HepG2 (cell line): Measurements from ENCODE around the gene AGAP1. TPM values are rescaled to one million over a fixed set of nuclear protein-coding genes. Genes with fewer than 3 reads are reported as not detected.

Experiments
- FOXA1 ChIP-seq, 2 experiments: fragments of 450-650 bp in 1 of 2; sonication (generic) in 1 of 2; formaldehyde crosslinking in 1 of 2; IDR thresholded peaks; 2 replicates each; pipeline versions ENCODE4 v1.4.0 to v1.6.1; 2016 to 2020; ENCODE audit warnings: missing genetic modification reagents in 1 of 2
- FOXA3 ChIP-seq: IDR thresholded peaks from 2 replicates; pipeline ENCODE4 v1.6.1; 2016; ENCODE audit warnings: missing genetic modification reagents, missing compliant biosample characterization
- FOXP1 ChIP-seq, 2 experiments: fragments of 450-650 bp in 1 of 2; IDR thresholded peaks; 2 replicates each; pipeline ENCODE4 v1.6.1; 2017 to 2018; ENCODE audit warnings: antibody characterized with exemption in 1 of 2
- HNF4A ChIP-seq: sonication (generic); formaldehyde crosslinking; IDR thresholded peaks from 2 replicates; pipeline ENCODE4 v1.4.0; 2020; ENCODE audit warnings: missing genetic modification reagents
- HNF4G ChIP-seq, 2 experiments: sonication (generic) in 1 of 2; formaldehyde crosslinking in 1 of 2; IDR thresholded peaks; 2 replicates each; pipeline versions ENCODE4 v1.4.0 to v1.6.1; 2011 to 2020; ENCODE audit warnings: borderline replicate concordance in 2 of 2, low read depth in 2 of 2, mild to moderate bottlenecking in 2 of 2, low read length in 1 of 2, missing genetic modification reagents in 1 of 2, moderate library complexity in 1 of 2
- NCOA2 ChIP-seq: sonication (generic); formaldehyde crosslinking; IDR thresholded peaks from 2 replicates; pipeline ENCODE4 v1.8.0; 2022; ENCODE audit warnings: inconsistent platforms
- REXO4 ChIP-seq: sonication (generic); formaldehyde crosslinking; IDR thresholded peaks from 2 replicates; pipeline ENCODE4 v1.8.0; 2022; ENCODE audit warnings: missing genetic modification reagents, mild to moderate bottlenecking, borderline replicate concordance
- RXRA ChIP-seq: sonication (generic); formaldehyde crosslinking; IDR thresholded peaks from 2 replicates; pipeline ENCODE4 v1.5.1; 2020; ENCODE audit warnings: missing genetic modification reagents
- RXRB ChIP-seq: IDR thresholded peaks from 2 replicates; pipeline ENCODE4 v1.6.1; 2016; ENCODE audit warnings: borderline replicate concordance, missing genetic modification reagents, missing compliant biosample characterization
- ZNF180 ChIP-seq: sonication (generic); formaldehyde crosslinking; IDR thresholded peaks from 2 replicates; pipeline ENCODE4 v1.4.0; 2020; ENCODE audit warnings: low read depth, missing genetic modification reagents, borderline replicate concordance
- ZNF564 ChIP-seq: sonication (generic); formaldehyde crosslinking; IDR thresholded peaks from 2 replicates; pipeline ENCODE4 v1.8.1; 2023; ENCODE audit warnings: mild to moderate bottlenecking, missing genetic modification reagents
- polyA plus RNA-seq, 8 experiments: library from polyadenylated mRNA; depleted of rRNA in 3 of 8; stranded (reverse) in 7 of 8; unstranded in 1 of 8; fragments of >200 nt; fragmentation: Illumina TruSeq in 4 of 8; extraction: Trizol in 4 of 8; gene quantifications; 2 replicates each; pipeline versions ENCODE4 v1.2.1 to v1.2.3, GENCODE V29; 2011 to 2016; ENCODE audit warnings: low read depth in 4 of 8, missing spikeins in 1 of 8, mixed read lengths in 1 of 8; ENCODE audit not compliant: insufficient read depth in 1 of 8
- total RNA-seq, 5 experiments: library from RNA; depleted of rRNA; stranded (reverse); fragments of >200 nt; fragmentation: Illumina TruSeq; extraction: Trizol; gene quantifications; 2 replicates each; pipeline ENCODE4 v1.2.3, GENCODE V29; 2016; ENCODE audit warnings: low read depth in 1 of 5
- TF ChIP-seq, protein P1 (sequence below): sonication (generic); formaldehyde crosslinking; IDR thresholded peaks from 2 replicates; pipeline ENCODE4 v1.4.0; 2020; ENCODE audit warnings: mild to moderate bottlenecking, missing genetic modification reagents, borderline replicate concordance
- TF ChIP-seq, protein P2 (sequence below): sonication (generic); formaldehyde crosslinking; IDR thresholded peaks from 2 replicates; pipeline ENCODE4 v1.8.0; 2023; ENCODE audit warnings: mild to moderate bottlenecking, missing genetic modification reagents
- TF ChIP-seq, protein P3 (sequence below): sonication (generic); formaldehyde crosslinking; IDR thresholded peaks from 2 replicates; pipeline ENCODE4; 2020; ENCODE audit warnings: missing genetic modification reagents, mild to moderate bottlenecking, borderline replicate concordance
- TF ChIP-seq, protein P4 (sequence below): sonication (generic); formaldehyde crosslinking; IDR thresholded peaks from 2 replicates; pipeline ENCODE4 v1.5.1; 2020; ENCODE audit warnings: mild to moderate bottlenecking, moderate library complexity, missing genetic modification reagents

Gene AGAP1
- total and polyA plus RNA-seq, 2 of the 13 experiments (the other 11 are each of a cell fraction or from before 2014, with no cell fraction given), result 21.2 to 32.7 TPM

DNA sequence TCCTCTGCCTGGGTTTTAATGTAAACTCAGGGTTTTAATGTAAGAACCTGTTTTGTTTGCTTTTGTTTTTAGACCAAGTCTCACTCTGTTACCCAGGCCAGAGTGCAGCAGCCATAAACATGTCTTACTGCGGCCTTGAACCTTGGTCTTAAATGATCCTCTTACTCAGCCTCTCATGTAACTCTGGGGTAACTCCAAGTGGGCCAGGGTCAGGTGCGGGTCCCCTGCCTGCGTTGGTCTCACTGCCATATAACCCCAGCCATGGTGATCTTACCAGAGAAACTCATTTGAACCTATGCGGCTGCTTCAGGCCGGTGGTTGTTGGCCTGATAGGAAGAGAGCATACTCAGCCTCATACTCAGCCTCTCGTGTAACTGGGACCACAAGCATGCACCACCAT, 89.3 kb downstream of the AGAP1 start (continued):
- TF ChIP-seq, protein P1, sequence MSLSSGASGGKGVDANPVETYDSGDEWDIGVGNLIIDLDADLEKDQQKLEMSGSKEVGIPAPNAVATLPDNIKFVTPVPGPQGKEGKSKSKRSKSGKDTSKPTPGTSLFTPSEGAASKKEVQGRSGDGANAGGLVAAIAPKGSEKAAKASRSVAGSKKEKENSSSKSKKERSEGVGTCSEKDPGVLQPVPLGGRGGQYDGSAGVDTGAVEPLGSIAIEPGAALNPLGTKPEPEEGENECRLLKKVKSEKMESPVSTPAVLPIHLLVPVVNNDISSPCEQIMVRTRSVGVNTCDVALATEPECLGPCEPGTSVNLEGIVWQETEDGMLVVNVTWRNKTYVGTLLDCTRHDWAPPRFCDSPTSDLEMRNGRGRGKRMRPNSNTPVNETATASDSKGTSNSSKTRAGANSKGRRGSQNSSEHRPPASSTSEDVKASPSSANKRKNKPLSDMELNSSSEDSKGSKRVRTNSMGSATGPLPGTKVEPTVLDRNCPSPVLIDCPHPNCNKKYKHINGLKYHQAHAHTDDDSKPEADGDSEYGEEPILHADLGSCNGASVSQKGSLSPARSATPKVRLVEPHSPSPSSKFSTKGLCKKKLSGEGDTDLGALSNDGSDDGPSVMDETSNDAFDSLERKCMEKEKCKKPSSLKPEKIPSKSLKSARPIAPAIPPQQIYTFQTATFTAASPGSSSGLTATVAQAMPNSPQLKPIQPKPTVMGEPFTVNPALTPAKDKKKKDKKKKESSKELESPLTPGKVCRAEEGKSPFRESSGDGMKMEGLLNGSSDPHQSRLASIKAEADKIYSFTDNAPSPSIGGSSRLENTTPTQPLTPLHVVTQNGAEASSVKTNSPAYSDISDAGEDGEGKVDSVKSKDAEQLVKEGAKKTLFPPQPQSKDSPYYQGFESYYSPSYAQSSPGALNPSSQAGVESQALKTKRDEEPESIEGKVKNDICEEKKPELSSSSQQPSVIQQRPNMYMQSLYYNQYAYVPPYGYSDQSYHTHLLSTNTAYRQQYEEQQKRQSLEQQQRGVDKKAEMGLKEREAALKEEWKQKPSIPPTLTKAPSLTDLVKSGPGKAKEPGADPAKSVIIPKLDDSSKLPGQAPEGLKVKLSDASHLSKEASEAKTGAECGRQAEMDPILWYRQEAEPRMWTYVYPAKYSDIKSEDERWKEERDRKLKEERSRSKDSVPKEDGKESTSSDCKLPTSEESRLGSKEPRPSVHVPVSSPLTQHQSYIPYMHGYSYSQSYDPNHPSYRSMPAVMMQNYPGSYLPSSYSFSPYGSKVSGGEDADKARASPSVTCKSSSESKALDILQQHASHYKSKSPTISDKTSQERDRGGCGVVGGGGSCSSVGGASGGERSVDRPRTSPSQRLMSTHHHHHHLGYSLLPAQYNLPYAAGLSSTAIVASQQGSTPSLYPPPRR (CRISPR knock-in tag), result peak; percentile 15; the same call in 1 of the 2 replicates
- TF ChIP-seq HNF4A (CRISPR knock-in tag) (peak; percentile 92), NCOA2 (peak; percentile 54; the same call in 1 of the 2 replicates), FOXA3 (CRISPR knock-in tag) (peak; percentile 64), HNF4G (IDR thresholded peaks at IDR 0.05; ENCODE audit: borderline replicate concordance, low read depth, low read length) (peak; percentile 67), HNF4G (CRISPR knock-in tag; IDR thresholded peaks at IDR 0.05; ENCODE audit: borderline replicate concordance, low read depth) (0 out of 2 replicates have a peak, but pooled peaks have one; percentile 27), ZNF180 (CRISPR knock-in tag) (no peak), RXRB (CRISPR knock-in tag) (peak; percentile 86), FOXA1 (IDR thresholded peaks at IDR 0.05) (no peak), FOXA1 (CRISPR knock-in tag; IDR thresholded peaks at IDR 0.05) (no peak), REXO4 (CRISPR knock-in tag) (no peak), FOXP1 (IDR thresholded peaks at IDR 0.05) (no peak), FOXP1 (CRISPR knock-in tag; IDR thresholded peaks at IDR 0.05) (peak; percentile 74), RXRA (CRISPR knock-in tag) (0 out of 2 replicates have a peak, but pooled peaks have one; percentile 29), ZNF564 (CRISPR knock-in tag) (no peak)
- TF ChIP-seq, protein P2, sequence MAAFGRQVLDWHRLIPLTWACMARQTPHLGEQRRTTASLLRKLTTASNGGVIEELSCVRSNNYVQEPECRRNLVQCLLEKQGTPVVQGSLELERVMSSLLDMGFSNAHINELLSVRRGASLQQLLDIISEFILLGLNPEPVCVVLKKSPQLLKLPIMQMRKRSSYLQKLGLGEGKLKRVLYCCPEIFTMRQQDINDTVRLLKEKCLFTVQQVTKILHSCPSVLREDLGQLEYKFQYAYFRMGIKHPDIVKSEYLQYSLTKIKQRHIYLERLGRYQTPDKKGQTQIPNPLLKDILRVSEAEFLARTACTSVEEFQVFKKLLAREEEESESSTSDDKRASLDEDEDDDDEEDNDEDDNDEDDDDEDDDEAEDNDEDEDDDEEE (CRISPR knock-in tag), result no peak
- TF ChIP-seq, protein P3, sequence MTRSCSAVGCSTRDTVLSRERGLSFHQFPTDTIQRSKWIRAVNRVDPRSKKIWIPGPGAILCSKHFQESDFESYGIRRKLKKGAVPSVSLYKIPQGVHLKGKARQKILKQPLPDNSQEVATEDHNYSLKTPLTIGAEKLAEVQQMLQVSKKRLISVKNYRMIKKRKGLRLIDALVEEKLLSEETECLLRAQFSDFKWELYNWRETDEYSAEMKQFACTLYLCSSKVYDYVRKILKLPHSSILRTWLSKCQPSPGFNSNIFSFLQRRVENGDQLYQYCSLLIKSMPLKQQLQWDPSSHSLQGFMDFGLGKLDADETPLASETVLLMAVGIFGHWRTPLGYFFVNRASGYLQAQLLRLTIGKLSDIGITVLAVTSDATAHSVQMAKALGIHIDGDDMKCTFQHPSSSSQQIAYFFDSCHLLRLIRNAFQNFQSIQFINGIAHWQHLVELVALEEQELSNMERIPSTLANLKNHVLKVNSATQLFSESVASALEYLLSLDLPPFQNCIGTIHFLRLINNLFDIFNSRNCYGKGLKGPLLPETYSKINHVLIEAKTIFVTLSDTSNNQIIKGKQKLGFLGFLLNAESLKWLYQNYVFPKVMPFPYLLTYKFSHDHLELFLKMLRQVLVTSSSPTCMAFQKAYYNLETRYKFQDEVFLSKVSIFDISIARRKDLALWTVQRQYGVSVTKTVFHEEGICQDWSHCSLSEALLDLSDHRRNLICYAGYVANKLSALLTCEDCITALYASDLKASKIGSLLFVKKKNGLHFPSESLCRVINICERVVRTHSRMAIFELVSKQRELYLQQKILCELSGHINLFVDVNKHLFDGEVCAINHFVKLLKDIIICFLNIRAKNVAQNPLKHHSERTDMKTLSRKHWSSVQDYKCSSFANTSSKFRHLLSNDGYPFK, result no peak
- TF ChIP-seq, protein P4, sequence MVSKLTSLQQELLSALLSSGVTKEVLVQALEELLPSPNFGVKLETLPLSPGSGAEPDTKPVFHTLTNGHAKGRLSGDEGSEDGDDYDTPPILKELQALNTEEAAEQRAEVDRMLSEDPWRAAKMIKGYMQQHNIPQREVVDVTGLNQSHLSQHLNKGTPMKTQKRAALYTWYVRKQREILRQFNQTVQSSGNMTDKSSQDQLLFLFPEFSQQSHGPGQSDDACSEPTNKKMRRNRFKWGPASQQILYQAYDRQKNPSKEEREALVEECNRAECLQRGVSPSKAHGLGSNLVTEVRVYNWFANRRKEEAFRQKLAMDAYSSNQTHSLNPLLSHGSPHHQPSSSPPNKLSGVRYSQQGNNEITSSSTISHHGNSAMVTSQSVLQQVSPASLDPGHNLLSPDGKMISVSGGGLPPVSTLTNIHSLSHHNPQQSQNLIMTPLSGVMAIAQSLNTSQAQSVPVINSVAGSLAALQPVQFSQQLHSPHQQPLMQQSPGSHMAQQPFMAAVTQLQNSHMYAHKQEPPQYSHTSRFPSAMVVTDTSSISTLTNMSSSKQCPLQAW, result peak; percentile 64; the same call in 1 of the 2 replicates
